ENCODE results near the gene RAD54L.
"Not testable (repeated sequence)": the region's sequence is repeated elsewhere in the genome, so short reads cannot be mapped to it uniquely, and the experiment has no call there.

The RAD54L gene

DNA sequence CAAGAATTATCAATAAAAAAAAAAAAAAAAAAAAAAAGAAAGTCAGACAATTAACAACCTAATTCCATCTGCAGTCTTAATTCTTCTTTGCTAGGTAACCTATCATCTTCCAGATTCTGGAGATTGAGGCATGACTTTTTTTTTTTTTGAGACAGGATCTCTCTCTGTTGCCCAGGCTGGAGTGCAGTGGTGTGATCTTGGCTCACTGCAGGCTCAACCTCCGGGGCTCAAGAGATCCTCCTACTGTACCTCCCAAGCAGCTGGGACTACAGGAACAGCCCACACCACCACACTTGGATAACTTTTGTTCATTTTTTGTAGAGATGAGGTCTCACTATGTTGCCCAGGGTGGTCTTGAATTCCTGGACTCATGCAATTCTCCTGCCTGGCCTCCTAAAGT lies 4.6 kb upstream of the RAD54L start:
- no peak for DNase-seq

GRCh38 chr1:46243831-46244230 lies 3.7 kb upstream of the RAD54L start:
- DNase-seq, result not testable (repeated sequence)

- no peak for DNase-seq
Observed at GRCh38 chr1:46244656-46245371, 2.7 kb upstream of the RAD54L start.

GRCh38 chr1:46246136-46246535 lies 1.4 kb upstream of the RAD54L start:
- not testable (repeated sequence) for DNase-seq

GRCh38 chr1:46246548-46247435 lies 771 bp upstream of the RAD54L start:
- DNase-seq, result no peak

DNA sequence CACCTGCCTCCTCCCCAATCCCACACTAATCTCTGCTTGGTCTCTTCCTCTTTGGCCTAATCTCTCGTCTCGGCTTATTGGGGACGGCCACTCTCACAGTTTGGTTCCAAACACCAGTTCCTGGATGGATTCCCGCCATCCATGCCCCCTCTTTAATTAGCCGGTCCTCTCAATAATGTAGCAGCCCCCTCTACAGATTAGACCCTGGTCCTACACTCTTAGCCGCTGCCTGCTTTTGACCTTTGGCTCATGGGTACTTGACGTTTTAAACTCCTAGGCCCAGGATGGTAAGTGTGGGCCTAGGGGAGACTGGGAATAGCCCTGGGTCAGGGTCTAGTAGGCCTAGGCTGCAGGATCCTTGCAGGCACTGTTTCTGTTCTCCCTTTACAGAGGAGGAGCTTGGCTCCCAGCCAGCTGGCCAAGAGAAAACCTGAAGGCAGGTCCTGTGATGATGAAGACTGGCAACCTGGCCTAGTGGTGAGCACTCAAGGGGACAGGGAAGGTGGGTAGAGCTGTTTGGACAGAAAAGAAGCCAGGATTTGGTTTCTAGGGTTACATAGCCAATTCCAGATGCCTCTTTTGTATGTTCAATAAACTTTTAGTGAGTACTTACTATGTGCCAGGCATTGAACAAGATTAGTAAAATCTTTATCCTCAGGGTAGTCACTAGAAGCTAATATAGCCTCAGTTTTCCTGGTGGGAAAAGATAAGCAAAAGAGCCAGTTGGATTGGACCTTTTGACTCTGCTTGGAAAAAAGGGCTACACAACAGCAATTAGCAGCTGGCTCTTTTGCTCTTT lies 758 bp downstream of the RAD54L start:
- DNase-seq, result peak; percentile 61

- DNase-seq, result peak; percentile 61
Observed at GRCh38 chr1:46254668-46255067, 7.1 kb downstream of the RAD54L start.

DNA sequence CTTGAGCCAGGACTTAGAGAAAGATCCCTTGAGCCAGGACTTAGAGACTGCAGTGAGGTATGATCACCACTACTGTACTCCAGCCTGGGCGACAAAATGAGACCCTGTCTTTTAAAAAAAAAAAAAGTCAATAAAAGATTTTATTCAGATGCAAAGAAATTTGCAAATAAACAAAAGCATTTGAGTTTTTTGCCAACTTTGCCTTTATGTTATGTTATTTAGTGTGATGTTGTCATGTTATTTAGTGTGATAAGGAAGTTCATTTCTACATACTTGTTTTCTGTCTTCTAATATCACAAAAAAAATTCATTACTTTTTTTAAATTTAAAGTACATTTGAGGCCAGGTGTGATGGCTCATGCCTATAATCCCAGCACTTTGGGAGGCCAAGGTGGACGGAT lies 9.0 kb downstream of the RAD54L start:
- DNase-seq, result no peak

GRCh38 chr1:46262508-46262907 lies 14.9 kb downstream of the RAD54L start:
- DNase-seq, result no peak

DNA sequence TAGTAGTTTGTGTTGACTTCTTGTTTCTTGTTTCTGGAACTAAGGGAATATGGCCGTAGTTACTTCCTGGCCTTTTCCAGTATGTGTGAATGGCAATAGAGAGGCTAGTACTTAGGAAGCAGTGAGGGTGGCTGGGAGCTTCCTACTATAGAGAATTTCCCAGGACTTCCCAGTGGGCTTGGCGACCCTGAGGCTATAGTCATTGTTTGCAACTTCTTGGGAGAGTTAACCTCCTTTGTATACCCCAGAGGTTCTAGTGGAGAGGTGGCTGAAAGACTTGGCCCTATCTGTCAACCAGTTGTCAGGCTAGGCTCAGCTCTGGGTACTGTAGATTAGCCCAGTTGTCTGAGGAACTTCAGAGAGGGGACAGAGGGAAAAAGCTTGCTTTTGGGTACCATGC lies 15.6 kb downstream of the RAD54L start:
- no peak for DNase-seq

- DNase-seq, result no peak
Observed at GRCh38 chr1:46268578-46268977, 21.0 kb downstream of the RAD54L start.

DNA sequence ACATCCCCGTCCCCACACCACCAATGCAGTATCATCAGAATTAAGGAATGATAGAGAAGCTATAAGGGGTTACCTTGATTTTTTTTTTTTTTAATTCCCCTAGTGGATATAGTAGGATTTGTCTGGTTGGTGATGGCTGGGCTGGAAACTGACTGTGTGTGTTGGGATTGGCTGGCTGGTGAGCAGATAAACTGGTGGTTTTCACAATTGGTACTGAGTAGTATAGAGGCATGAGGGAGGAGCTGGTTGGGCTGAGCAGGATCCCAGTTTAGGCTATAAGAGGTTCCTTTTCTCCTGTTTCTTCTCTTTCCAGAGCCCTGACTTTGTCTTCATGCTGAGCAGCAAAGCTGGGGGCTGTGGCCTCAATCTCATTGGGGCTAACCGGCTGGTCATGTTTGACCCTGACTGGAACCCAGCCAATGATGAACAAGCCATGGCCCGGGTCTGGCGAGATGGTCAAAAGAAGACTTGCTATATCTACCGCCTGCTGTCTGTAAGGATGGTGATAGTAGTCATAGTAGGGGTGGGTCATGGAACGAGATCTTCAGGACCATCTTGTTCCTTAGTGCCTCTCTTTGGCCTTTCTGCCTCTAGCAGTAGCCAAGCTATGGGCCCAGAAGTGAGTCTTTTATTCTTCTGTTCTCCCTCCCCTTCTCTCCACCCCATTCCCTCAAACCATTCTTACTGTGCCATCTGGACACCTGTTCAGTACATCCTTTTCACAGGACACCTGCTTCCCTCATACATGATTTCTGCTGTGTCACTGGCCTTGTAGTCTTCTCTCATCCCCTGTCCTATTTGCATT lies 26.9 kb downstream of the RAD54L start:
- DNase-seq, result no peak

GRCh38 chr1:46275030-46275337 lies 27.4 kb downstream of the RAD54L start:
- no peak for DNase-seq

GRCh38 chr1:46277658-46278373 lies 30.3 kb downstream of the RAD54L start:
- DNase-seq, result no peak

DNA sequence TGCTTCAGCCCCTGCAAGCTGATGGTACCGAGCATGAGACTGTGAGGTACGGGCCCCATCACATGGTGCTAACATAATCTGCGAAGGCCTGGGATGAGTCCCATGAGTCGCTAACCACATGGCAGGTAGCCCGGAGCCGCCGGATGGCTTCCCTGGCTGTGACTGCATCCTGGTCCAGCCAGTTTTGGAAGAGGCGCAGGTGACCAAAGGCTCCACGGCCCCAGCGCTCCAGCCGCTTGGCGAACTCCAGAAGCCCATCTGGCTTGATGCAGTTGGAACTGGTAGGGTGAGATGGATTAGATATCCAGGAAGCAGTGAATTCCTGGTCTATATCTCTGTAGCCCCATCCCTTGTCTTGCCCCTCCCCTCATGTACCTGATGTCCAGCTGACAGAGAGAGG lies 31.2 kb downstream of the RAD54L start:
- DNase-seq, result no peak

DNA sequence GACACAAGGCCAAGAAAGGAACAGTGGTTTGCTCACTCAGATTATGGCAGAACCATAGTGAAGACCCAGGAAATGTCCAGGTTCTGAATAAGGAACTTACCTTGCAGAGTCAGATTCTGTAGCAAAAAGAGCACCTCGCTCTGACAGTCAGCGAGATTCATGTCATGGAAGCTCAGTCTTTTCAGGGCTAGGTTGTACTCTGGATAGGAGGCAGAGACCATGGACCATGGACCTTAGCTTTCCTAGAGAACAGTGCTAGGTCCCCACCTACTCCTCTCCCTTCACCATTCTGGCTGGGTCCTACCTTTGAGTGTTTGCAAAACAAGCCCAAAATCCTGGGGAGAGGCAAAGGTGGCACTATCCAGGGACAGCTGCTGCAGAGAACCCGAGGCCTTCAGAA lies 32.5 kb downstream of the RAD54L start:
- no peak for DNase-seq

DNA sequence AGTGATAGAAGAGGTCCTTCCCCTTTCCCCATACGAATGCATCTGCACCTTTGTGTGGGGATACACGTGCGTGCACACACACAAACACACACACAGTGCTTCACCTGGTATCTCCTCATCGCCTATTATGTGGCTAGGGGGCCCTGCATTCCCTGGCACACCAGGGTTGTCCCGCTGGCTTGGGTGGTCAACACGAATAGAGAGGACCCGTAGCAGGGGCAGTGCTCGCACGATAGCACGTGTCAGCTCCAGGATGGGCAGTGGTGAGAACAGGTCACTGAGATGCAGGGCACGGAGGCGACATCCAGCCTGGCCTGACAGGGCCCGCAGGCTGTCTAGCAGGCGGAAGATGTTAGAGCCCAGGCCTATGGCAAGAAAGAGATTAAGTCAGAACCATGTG lies 33.5 kb downstream of the RAD54L start:
- DNase-seq, result no peak

DNA sequence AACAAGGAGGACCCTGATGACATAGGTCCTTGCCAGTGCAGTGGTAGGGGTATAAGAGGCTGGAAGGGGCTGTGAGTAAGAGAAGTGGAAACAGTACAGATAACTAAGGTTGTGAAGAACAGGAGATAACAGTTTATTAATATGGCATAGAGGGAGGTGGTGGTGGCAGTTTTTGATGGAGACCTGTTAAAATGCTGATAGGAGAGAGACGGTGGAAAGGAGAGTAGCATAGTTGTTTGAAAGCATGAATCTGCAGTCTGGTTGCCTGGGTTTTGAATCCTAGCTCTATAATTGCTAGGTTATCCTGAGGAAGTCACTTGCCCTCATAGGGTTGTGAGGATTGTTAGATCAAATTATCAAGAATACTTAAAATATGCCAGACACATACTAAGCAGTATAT lies 36.5 kb downstream of the RAD54L start:
- no peak for DNase-seq

- no peak for DNase-seq
Observed at GRCh38 chr1:46284597-46285564, 37.3 kb downstream of the RAD54L start.

- DNase-seq, result peak; percentile 76
Observed at GRCh38 chr1:46285730-46286477, 38.3 kb downstream of the RAD54L start.

Data from islet precursor cell (in vitro differentiated cells).